Tibial artery (tissue), 4 donors: ENCODE measurements around the gene DMXL1.

Experiments
- DNase-seq, 2 donors: peaks; one replicate each; pipeline ENCODE4 v3.0.0-alpha.2; 2019
- H3K27ac ChIP-seq, 2 donors: fragments of 200-600 bp; sonication (generic) in 1 of 2; 1 replicate in 1 of 2; 2 replicates in 1 of 2; pipeline ENCODE4 v1.5.1; 2018 to 2019; ENCODE audit warnings: mild to moderate bottlenecking in 1 of 2
- H3K27me3 ChIP-seq, 2 donors: fragments of 200-600 bp; sonication (generic) in 1 of 2; one replicate each; pipeline versions ENCODE4 v1.5.1 to v1.6.0; 2016 to 2019
- H3K36me3 ChIP-seq, 3 donors: fragments of 200-600 bp; sonication (generic) in 2 of 3; one replicate each; pipeline ENCODE4 v1.5.1; 2016 to 2019; ENCODE audit warnings: mild to moderate bottlenecking in 2 of 3
- H3K4me1 ChIP-seq, 4 donors: fragments of 200-600 bp; sonication (generic) in 2 of 4; 1 replicate in 3 of 4; 2 replicates in 1 of 4; pipeline ENCODE4 v1.5.1; 2016 to 2019
- H3K4me3 ChIP-seq, 2 donors: fragments of 200-600 bp; sonication (generic) in 1 of 2; 1 replicate in 1 of 2; 2 replicates in 1 of 2; pipeline ENCODE4 v1.5.1; 2018 to 2019; ENCODE audit warnings: mild to moderate bottlenecking in 2 of 2
- H3K9me3 ChIP-seq, 3 donors: fragments of 200-600 bp; sonication (generic) in 1 of 3; one replicate each; pipeline ENCODE4 v1.5.1; 2016 to 2019
- CTCF ChIP-seq, 2 experiments: fragments of 200-600 bp in 1 of 2; fragments of 450-650 bp in 1 of 2; IDR thresholded peaks; one replicate each; pipeline ENCODE4 v1.5.1; 2017 to 2019; ENCODE audit warnings: antibody characterized with exemption in 2 of 2, mild to moderate bottlenecking in 1 of 2, moderate library complexity in 1 of 2
- intact Hi-C: fragments of 100-400 bp; cut with DNase I; formaldehyde crosslinking; loops from one replicate; pipeline ENCODE4 v1.15.0; 2023; ENCODE audit warnings: low total_unique reads

Gene DMXL1

GRCh38 chr5:119190470-119191095, 119.7 kb downstream of the DMXL1 start:
- intact Hi-C loops = no loop called here
- Histone ChIP-seq H3K4me1 (no peaks in the 10 kb centered on the region), H3K27ac (no peak overlapping the region), H3K27me3 (no peaks in the 10 kb centered on the region), H3K4me3 (no peak overlapping the region), H3K36me3 (peaks cover 22 to 37% (median 26%) of the 10 kb centered on the region in 3 donors), H3K9me3 (no peaks in the 10 kb centered on the region)
- DNase-seq = no peak
- TF ChIP-seq CTCF (IDR thresholded peaks at IDR 0.05) = no peak

- peaks cover 30 to 37% (median 33%) of the 10 kb centered on the region in 3 donors for H3K36me3 ChIP-seq
- H3K4me1 ChIP-seq = no peaks in the 10 kb centered on the region
- intact Hi-C loops = no loop called here
- H3K27ac ChIP-seq = no peak overlapping the region
- TF ChIP-seq CTCF (IDR thresholded peaks at IDR 0.05) = no peak
- H3K27me3 ChIP-seq = no peaks in the 10 kb centered on the region
- no peak overlapping the region for H3K4me3 ChIP-seq
- no peak for DNase-seq
- H3K9me3 ChIP-seq = no peaks in the 10 kb centered on the region
These were observed 121.1 kb downstream of the DMXL1 start for GRCh38 chr5:119191944-119192343.

- peaks cover 53 to 64% (median 53%) of the 10 kb centered on the region in 3 donors for H3K36me3 ChIP-seq
- H3K27me3 ChIP-seq = no peaks in the 10 kb centered on the region
- H3K27ac ChIP-seq = no peak overlapping the region
- no peak for DNase-seq
- H3K4me1 ChIP-seq = no peaks in the 10 kb centered on the region
- no peak for TF ChIP-seq CTCF (IDR thresholded peaks at IDR 0.05)
- intact Hi-C loops = no loop called here
- H3K4me3 ChIP-seq = no peak overlapping the region
- no peaks in the 10 kb centered on the region for H3K9me3 ChIP-seq
These were observed 129.9 kb downstream of the DMXL1 start for GRCh38 chr5:119200795-119201194.

GRCh38 chr5:119207105-119207504, 136.2 kb downstream of the DMXL1 start:
- Histone ChIP-seq H3K9me3 (no peaks in the 10 kb centered on the region), H3K4me1 (no peaks in the 10 kb centered on the region), H3K4me3 (no peak overlapping the region), H3K27ac (no peak overlapping the region), H3K36me3 (peaks cover 11 to 26% (median 16%) of the 10 kb centered on the region in 3 donors), H3K27me3 (no peaks in the 10 kb centered on the region)
- no peak for DNase-seq
- intact Hi-C loops = no loop called here
- no peak for TF ChIP-seq CTCF (IDR thresholded peaks at IDR 0.05)

GRCh38 chr5:119212026-119212425, 141.1 kb downstream of the DMXL1 start:
- TF ChIP-seq CTCF (IDR thresholded peaks at IDR 0.05) = no peak
- no peak for DNase-seq
- no peaks in the 10 kb centered on the region for H3K9me3 ChIP-seq
- no peaks in the 10 kb centered on the region for H3K4me1 ChIP-seq
- intact Hi-C loops = no loop called here
- H3K36me3 ChIP-seq = peaks cover 0 to 13% (median 6%) of the 10 kb centered on the region in 3 donors
- H3K4me3 ChIP-seq = no peak overlapping the region
- no peaks in the 10 kb centered on the region for H3K27me3 ChIP-seq
- H3K27ac ChIP-seq = no peak overlapping the region

- no peak overlapping the region for H3K27ac ChIP-seq
- H3K4me1 ChIP-seq = no peaks in the 10 kb centered on the region
- H3K27me3 ChIP-seq = no peaks in the 10 kb centered on the region
- no peak for TF ChIP-seq CTCF (IDR thresholded peaks at IDR 0.05)
- H3K36me3 ChIP-seq = peaks cover 0 to 13% (median 10%) of the 10 kb centered on the region in 3 donors
- DNase-seq = no peak
- no peak overlapping the region for H3K4me3 ChIP-seq
- intact Hi-C loops = no loop called here
- no peaks in the 10 kb centered on the region for H3K9me3 ChIP-seq
These were observed 141.8 kb downstream of the DMXL1 start for GRCh38 chr5:119212676-119213075.
